ENCODE measurements around the gene DOK4. TPM values are rescaled to one million over a fixed set of nuclear protein-coding genes. Genes with fewer than 3 reads are reported as not detected.

Gene DOK4
- total and polyA plus RNA-seq, 2 of the 8 experiments (the other 6 are each of a cell fraction or from before 2014, with no cell fraction given), result 24.0 to 28.9 TPM

DNA sequence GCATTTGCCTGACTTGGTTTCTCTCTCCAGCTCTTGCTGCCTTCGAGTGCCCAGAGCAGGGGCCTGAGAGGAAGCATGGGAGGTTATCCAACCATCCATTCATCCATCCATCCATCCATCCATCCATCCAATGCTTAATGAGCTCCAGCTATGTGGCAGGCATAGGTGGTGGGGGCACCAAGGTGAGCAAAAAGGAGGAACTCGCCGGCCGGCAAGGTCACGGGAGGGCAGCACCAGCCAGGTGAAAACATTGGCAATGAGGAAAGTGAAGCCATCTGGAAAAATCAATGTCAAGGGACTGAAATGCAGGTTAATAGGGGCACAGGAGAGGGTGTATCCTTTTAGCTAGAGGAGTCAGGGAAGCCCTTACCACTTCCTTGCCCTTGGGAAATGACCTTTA, 18.2 kb upstream of the DOK4 start:
- DNase-seq (ENCODE audit: low read depth in 1 of 2, low spot score in 2 of 2), result no peak
- WGBS, 2 experiments (ENCODE audit: extremely low coverage in 1 of 2, insufficient coverage in 1 of 2, insufficient read length in 1 of 2, insufficient replicate concordance in 2 of 2, low coverage in 1 of 2, low lambda C conversion rate in 2 of 2, missing lambda C conversion rate in 1 of 2), result 82% methylated on average over 5 of the region's 5 CpGs; no CpG with 5 or more reads in 1 of the 2 experiments
- Histone ChIP-seq H2BK5ac (ENCODE audit: low read depth, low read length) (no peak overlapping the region), H3K79me2 (ENCODE audit: control insufficient read depth in 1 of 2, insufficient read depth in 2 of 2, low read length in 2 of 2) (no peaks in the 10 kb centered on the region), H2BK15ac (ENCODE audit: low read length) (no peak overlapping the region), H2BK20ac (ENCODE audit: low read length) (no peak overlapping the region), H3K9ac (replicated peaks in 1 of 4; ENCODE audit: extremely low read depth in 1 of 4, low read depth in 3 of 4, low read length in 3 of 4) (no peak overlapping the region), H2AK5ac (ENCODE audit: low read depth, low read length) (no peak overlapping the region), H4K8ac (ENCODE audit: extremely low read depth, insufficient read depth, low read length) (no peak overlapping the region), H3K18ac (ENCODE audit: extremely low read depth, low read length) (no peak overlapping the region), H3K27ac (ENCODE audit: low read depth, low read length) (no peak overlapping the region), H3K23ac (ENCODE audit: insufficient read length) (no peak overlapping the region), H2BK120ac (replicated peaks; ENCODE audit: low read depth, low read length) (no peak overlapping the region), H4K91ac (replicated peaks; ENCODE audit: insufficient read length, low read length) (no peak overlapping the region), H3K23me2 (ENCODE audit: low read depth, low read length) (peaks cover 2% of the 10 kb centered on the region; the same call in 1 of the 2 replicates), H3K4me2 (ENCODE audit: insufficient read depth in 1 of 2, low read depth in 2 of 2, low read length in 2 of 2) (no peak overlapping the region), H3K27me3 (replicated peaks in 1 of 4; ENCODE audit: control insufficient read depth in 3 of 4, extremely low read depth in 1 of 4, insufficient read depth in 3 of 4, low read length in 3 of 4) (no peaks in the 10 kb centered on the region), H2BK12ac (ENCODE audit: low read depth, low read length) (no peak overlapping the region), H3K56ac (replicated peaks; ENCODE audit: insufficient read length, low read depth, low read length) (no peak overlapping the region), H4K20me1 (replicated peaks in 1 of 2; ENCODE audit: control insufficient read depth in 1 of 2, insufficient read depth in 2 of 2, low read length in 2 of 2) (no peaks in the 10 kb centered on the region), H2AFZ (ENCODE audit: low read length) (no peak overlapping the region), H3K79me1 (ENCODE audit: low read depth, low read length) (no peaks in the 10 kb centered on the region; the same call in 1 of the 2 replicates), H4K5ac (ENCODE audit: insufficient read length, low read depth, low read length) (no peak overlapping the region), H3K9me3 (ENCODE audit: insufficient read depth in 2 of 2, low read depth in 1 of 2, low read length in 1 of 2) (no peaks in the 10 kb centered on the region), H3K4me3 (ENCODE audit: extremely low read depth in 1 of 4, insufficient read depth in 2 of 4, low read depth in 3 of 4, low read length in 4 of 4) (no peak overlapping the region), H3K4me1 (replicated peaks in 1 of 4; ENCODE audit: control insufficient read depth in 3 of 4, insufficient read depth in 4 of 4, low read length in 3 of 4) (peaks cover 0 to 17% (median 6%) of the 10 kb centered on the region in 4 experiments; a peak in 6 of 7 replicates), H3K36me3 (ENCODE audit: control insufficient read depth in 2 of 4, insufficient read depth in 4 of 4, low read length in 3 of 4) (no peaks in the 10 kb centered on the region), H3K4ac (replicated peaks; ENCODE audit: insufficient read length, low read depth, low read length) (no peak overlapping the region), H3K14ac (ENCODE audit: insufficient read length) (no peak overlapping the region)
- POLR2A ChIA-PET (ENCODE audit: partially characterized antibody), result no interaction called here
- FAIRE-seq, result no peak
- CTCF ChIA-PET (ENCODE audit: partially characterized antibody), result interaction anchor here (1.2 to 8.8 kb wide), 4 partner anchors 9 to 58 kb away, joined by 3 to 89 read pairs (median 4); partner anchors contain the start of genes CIAPIN1 and COQ9
- TF ChIP-seq BACH1 (IDR thresholded peaks at IDR 0.05; ENCODE audit: low read length), result no peak
- TF ChIP-seq SP2 (IDR thresholded peaks at IDR 0.05; ENCODE audit: low read length), result no peak
- TF ChIP-seq USF2 (IDR thresholded peaks at IDR 0.05; ENCODE audit: low read length), result no peak
- no peak for TF ChIP-seq RAD21 (IDR thresholded peaks at IDR 0.05 in 1 of 2, conservative IDR thresholded peaks at IDR 0.05 in 1 of 2; ENCODE audit: low read depth in 2 of 2, low read length in 2 of 2)
- TF ChIP-seq, protein P1, sequence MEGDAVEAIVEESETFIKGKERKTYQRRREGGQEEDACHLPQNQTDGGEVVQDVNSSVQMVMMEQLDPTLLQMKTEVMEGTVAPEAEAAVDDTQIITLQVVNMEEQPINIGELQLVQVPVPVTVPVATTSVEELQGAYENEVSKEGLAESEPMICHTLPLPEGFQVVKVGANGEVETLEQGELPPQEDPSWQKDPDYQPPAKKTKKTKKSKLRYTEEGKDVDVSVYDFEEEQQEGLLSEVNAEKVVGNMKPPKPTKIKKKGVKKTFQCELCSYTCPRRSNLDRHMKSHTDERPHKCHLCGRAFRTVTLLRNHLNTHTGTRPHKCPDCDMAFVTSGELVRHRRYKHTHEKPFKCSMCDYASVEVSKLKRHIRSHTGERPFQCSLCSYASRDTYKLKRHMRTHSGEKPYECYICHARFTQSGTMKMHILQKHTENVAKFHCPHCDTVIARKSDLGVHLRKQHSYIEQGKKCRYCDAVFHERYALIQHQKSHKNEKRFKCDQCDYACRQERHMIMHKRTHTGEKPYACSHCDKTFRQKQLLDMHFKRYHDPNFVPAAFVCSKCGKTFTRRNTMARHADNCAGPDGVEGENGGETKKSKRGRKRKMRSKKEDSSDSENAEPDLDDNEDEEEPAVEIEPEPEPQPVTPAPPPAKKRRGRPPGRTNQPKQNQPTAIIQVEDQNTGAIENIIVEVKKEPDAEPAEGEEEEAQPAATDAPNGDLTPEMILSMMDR (IDR thresholded peaks at IDR 0.05; ENCODE audit: control extremely low read depth in 1 of 3, insufficient read depth in 1 of 3, low read depth in 1 of 3, low read length in 3 of 3), result no peak
- TF ChIP-seq RFX5 (IDR thresholded peaks at IDR 0.05; ENCODE audit: borderline replicate concordance, low read depth, low read length), result no peak
- TF ChIP-seq HDAC6 (IDR thresholded peaks at IDR 0.05; ENCODE audit: low read depth, low read length), result no peak
- TF ChIP-seq CHD1 (IDR thresholded peaks at IDR 0.05; ENCODE audit: low read depth, low read length), result no peak
- TF ChIP-seq KDM1A (IDR thresholded peaks at IDR 0.05; ENCODE audit: borderline replicate concordance, low read length), result no peak
- no peak for TF ChIP-seq SAP30 (IDR thresholded peaks at IDR 0.05; ENCODE audit: insufficient read depth, insufficient replicate concordance, low read length)

Data from H1 (cell line).